GM21515 (cell line): Measurements from ENCODE around the gene ZNF500.

Experiments used
- ATAC-seq: cut with Tn5 transposase; IDR thresholded peaks from one replicate; pipeline ENCODE4 v1.9.1; 2021; ENCODE audit not compliant: unreplicated experiment

The ZNF500 gene

DNA sequence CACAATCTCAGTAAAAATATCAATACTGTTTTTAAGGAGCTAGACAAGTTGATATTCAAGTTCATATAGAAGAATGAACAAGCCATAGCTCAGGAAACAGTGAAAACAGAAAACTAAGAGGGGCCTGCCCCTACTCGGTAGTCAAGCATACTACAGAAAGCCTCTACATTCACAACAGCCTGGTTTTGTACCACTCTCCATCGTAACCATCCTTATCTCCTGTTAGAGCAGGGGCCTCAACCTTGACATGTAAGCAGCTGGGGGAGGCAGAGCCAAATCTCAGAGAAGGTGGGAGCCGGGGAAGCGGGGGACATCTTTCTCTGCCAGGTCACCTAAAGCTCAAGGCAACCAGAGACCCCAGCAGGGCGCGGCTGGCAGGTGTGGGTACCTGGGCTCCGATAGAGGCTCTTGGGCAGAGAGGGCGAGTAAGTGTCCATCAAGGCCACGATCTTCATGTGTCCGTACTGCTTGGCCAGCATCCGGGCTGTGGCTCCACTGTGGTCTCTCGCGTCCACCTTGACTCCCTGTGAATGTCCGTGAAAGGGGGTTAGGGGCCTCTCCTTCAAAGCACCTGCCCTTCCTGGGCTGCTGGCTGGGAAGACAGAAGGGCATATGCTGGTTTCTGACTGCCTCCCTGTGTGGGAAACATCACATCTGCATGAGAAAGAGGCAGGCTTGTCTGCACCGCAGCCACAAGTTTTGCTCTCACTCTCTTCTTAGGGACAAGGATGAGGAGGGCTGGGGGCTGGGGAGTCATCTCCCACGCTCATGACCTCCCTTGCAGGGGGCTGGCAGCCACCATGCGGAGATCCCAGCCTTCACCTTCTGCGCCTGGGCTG lies 53.1 kb downstream of the ZNF500 start:
- no peak for ATAC-seq

DNA sequence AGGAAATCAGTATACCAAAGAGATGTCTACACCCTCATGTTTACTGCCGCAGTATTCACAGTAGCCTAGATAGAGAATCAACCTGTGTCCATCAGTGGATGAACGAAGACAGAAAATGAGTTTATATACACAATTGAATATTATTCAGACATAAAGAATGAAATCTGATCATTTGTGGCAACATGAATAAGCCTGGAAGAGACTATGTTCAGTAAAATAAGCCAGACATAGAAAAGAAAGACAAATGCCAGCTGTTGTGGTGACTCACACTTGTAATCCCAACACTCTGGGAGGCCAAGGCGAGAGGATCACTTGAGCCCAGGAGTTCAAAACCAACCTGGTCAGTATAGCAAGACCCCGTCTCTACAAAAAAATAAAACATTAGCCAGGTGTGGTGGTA lies 57.5 kb downstream of the ZNF500 start:
- no peak for ATAC-seq

DNA sequence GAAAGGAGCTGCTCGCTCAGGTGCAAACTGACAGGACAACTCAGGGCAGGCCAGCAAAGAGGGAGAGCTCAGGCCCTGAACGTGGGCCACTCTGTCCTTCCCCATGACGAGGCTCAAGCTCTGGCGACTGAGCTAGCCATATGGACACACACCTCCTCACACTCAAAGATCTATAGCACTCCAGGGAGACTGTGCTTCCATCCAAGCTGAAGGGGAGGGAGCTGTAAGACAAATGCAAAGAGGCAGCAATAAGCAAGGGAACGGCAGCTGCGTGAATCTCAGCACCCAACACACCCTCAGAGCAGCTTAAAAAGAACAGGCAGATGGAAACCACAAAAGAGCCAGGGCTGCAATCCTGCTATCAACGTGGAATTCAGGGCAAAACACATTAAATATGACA lies 60.1 kb downstream of the ZNF500 start:
- no peak for ATAC-seq

DNA sequence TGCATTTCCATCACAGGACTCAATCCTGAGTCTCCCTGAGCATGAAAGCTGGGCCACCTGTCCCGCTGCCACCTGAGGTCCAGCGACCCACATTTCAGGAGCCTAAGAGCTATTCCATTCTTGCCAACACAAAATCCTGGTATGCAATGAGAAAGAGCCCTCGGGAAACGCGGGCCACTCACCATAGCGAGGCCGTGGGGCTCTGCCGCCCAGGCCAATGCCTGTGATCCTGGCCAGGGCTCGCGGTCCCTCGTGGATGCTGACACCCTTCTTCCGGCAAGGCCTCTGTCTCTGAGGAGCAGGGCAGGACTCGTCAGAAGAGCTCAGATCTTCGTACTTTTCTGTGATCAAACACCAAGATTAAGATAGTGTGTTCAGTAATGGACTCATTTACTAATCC lies 62.0 kb downstream of the ZNF500 start:
- ATAC-seq = no peak

DNA sequence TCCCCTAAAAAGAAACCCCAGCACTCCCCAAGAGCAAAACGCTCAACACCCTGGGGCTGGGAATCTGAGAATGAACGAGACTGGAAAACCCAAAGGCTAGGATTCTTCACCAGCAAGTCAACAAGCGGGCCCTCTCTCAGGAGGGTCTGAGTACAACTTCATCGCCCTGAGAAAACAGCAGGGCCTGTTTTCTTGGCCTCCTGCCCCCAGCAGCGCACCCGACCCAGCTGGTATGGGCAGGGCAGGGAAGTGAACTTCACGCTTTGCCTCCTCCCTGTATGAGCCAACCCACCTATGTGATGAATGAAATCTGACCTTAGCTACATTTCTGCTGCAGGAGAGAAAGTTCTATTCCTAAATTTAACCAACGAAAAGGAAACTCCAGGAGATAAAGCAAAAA lies 62.5 kb downstream of the ZNF500 start:
- ATAC-seq = no peak

DNA sequence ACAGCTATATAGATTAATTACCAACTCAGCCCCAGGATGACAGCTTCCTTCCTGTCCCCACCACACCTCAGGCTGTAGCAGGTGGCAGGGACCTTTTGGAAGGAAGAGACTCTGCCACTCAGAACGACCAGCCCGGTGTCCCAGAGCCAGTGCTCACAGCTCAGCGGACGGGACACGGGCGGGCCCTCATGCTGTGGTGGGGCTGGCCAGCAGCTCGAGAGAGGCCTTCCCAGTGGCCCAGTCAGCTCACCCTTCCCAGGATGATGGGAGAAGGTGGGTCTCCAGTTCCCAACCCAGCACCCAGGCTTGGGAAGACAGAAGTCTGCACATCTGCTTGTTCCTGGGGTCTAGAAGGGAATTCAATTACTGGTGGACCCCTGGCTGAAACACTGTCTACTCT lies 63.1 kb downstream of the ZNF500 start:
- ATAC-seq = no peak

DNA sequence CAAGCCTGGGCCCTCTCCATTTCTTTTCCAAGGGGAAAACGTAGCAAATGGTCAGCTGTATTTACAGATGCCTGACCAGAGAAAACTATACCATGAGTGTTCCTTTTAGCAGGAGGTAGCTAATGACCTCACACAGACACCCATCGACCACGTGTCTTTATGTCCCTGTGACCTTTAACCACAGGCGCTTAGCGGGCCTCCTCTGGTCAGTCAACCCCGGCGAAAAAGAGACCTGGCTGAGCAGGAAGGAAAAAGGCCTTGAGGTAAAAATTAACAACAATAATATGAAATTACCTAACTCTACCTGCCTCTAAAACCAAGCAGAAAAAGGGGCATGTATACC lies 64.5 kb downstream of the ZNF500 start:
- ATAC-seq = no peak

DNA sequence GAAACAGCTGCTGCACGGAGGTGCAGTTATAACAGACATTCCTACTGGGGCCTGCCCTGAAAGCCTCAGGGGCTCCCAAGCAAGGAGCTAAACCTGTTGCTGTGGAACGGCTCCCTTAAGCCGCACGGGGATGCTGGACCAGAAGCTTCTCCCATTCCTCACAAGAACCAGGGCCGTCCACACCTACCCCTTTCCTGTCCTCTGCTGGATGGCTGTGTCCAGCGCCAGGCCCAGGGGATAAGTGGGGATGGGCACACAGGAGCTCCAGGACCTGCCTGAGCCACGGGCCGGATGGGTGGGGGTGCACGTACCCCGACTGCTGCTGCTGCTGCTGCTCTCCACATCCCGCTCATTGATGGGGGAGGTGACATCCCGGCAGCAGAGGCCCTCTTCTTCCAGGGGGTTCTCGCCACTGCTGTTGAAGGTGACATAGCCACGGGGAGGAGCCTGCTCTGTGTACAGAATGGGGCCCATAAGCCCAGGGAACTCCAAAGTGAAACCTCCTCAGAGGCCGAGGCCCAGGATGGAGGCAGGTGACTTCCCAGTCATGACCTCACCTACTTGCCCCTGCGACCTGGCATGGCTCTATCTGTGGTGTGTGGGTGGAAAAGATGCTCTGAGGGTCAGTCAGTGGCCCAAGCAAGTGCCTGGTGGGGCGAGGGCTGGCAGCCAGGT lies 65.0 kb downstream of the ZNF500 start:
- no peak for ATAC-seq

DNA sequence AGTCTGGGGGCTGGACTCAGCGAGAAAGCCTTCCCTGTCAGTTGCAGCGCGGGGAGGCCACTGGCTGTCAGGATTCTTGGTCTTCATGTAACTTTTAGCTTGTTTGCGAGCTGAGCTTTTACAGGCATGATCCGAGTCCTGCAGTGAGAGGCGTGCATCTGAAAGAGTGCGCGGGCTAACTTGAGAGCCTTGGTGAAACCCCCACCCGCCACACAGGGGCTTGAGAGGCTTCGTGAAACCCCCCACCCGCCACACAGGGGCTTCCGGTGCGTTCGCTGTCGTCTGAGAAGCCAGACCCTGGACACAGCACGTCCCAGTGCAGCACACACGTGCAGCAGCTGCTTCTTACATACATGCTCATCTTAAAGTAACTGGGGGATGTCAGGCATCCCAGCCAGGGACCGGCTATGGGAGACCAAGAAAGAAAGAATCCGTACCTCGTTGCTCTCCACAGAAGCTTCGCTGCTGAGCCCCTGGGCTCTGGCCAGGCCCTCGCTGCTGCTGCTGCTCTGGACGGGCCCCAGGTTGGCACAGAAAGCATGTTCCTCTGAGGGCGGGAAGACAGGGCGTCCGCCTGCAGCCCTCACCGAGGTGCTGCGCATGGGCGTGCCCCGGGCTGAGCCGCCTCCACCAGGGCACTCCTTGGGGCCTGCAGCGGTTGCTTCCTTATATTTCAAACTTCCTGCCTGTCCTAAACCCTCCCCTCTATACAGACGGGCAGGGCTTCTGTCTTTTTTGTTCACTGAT lies 65.8 kb downstream of the ZNF500 start:
- no peak for ATAC-seq

DNA sequence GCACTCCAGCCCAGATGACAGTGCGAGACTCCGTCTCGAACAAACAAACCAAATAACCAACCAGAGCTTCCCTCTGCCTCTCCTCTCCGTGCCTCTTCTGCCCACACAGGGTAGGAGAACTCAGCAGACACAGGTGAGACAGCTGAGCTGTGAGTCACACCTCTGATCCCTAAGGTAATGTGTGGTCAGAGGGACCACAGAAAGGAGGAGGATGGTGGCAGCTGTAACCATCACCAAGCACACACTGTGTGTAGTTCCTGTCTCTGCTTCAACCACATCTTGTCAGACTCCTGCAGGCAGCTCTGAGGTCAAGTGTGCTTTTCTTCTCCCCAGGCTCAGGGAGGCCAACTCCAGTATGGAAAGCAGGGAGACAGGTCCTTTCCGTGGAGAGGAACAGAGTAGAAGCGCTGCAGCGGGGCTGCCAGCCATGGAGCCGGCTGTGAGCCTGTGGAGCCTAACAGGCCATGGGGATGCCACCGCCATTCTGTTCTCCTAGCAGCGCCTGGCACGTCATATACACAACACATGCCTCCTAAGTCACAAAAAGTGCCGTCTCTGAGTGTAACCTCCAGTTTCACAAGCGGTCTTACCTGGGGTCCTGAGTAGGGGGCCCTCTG lies 66.5 kb downstream of the ZNF500 start:
- no peak for ATAC-seq

DNA sequence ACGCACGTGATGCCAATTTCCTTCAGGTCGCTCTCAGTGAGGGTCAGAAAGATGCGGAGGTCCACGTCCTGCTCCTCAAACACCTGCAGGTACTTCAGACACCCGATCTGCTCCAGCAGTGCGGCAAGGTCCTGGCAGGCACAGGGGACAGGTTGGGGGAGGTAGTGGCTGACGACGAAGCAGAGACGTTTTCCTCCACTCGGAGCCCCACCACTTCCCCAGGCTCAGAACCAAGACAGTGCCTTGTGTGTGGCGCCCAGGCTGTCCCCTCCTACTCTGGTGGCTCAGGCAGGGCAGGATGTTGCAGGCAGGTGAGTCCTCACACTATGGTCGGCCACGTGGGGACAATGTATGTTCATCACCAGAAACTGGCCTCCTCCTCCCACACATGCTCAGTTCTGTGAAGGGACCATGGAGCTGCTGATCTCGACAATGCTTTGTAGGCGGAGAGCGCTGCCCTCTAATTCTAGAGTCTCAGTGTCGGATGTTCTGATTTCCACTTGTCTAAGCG lies 67.9 kb downstream of the ZNF500 start:
- ATAC-seq = no peak

DNA sequence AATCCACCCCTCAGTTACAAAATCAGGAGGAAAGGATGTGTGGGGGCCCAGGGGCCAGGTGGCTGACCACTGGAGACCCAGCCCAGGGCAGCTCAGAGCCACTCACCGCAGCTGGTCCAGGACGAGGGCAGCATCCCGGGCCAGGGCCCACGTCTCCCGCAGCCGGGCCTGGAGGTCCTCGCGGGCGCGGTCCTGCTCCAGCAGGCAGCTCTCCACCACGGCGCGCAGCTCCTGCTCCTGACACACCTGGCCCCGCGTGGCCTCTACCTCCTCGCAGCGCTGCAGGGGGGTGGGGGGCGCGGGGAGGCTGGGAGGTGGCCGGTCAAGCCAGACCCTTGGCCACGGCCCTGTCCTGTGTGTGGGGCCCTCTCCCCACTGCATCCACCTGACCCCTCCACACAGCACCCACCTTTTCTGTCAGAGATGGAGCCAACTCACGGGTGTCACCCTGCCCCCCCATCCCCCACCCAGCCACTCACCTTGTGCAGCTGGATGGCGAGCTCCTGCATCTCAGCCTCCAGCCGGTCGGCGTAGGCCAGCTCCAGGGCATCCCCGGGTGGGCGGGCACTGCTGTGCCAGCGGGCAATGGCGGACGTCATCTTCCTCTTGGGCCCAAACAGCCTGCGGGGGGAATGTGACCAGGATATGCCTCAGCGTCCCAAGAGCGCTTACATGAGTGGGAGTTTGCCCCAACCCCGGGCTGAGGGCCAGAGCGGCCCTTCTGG lies 68.5 kb downstream of the ZNF500 start:
- ATAC-seq = no peak
